Panc1 (cell line): ENCODE results near the gene ARMC8. TPM values are rescaled to one million over a fixed set of nuclear protein-coding genes. Genes with fewer than 3 reads are reported as not detected.

Experiments
- ATAC-seq: fragments of 200-7000 bp; cut with Tn5 transposase; 2 replicates; pipeline ENCODE4 v1.9.1; 2020; ENCODE audit warnings: mild to moderate bottlenecking, moderate library complexity
- BruUV-seq: library from RNA; stranded (reverse); fragments of 400-500 nt; replicated peaks from 2 replicates; lab custom pipeline; 2021; lab: Mats Ljungman, UMichigan
- CTCF ChIA-PET: fragments of 300-600 bp; sonication (Branson Sonifier 250); formaldehyde crosslinking; loops from one replicate; lab custom pipeline; 2022; ENCODE audit warnings: antibody characterized with exemption; lab: Charles Lee
- POLR2A ChIA-PET: fragments of 300-600 bp; sonication (Branson Sonifier 250); formaldehyde crosslinking; loops from one replicate; lab custom pipeline; 2022; ENCODE audit warnings: antibody characterized with exemption; lab: Charles Lee
- DNase-seq: peaks from one replicate; pipeline ENCODE4 v3.0.0-alpha.2; 2010; ENCODE audit warnings: low read depth, low spot score
- H3K27ac ChIP-seq: 2 replicates; pipeline ENCODE4 v1.5.1; 2011; ENCODE audit warnings: mild to moderate bottlenecking, low read length, inconsistent platforms
- H3K27me3 ChIP-seq: fragments of 200-500 bp; sonication (Bioruptor generic); 2 replicates; pipeline ENCODE4 v1.6.0; 2014; ENCODE audit warnings: low read length, inconsistent platforms; ENCODE audit not compliant: control insufficient read depth, insufficient read depth
- H3K36me3 ChIP-seq: fragments of 200-500 bp; sonication (Bioruptor generic); 2 replicates; pipeline ENCODE4 v1.5.1; 2014; ENCODE audit warnings: inconsistent platforms, mild to moderate bottlenecking, low read length, moderate library complexity; ENCODE audit not compliant: control insufficient read depth, insufficient read depth
- H3K4me1 ChIP-seq: 2 replicates; pipeline ENCODE4 v1.5.1; 2011; ENCODE audit warnings: inconsistent platforms, mild to moderate bottlenecking, low read length, moderate library complexity; ENCODE audit not compliant: control insufficient read depth, insufficient read depth
- H3K4me3 ChIP-seq, 2 experiments: 2 replicates each; pipeline ENCODE4 v1.5.1; 2011 to 2012; ENCODE audit warnings: low read depth in 2 of 2, low read length in 2 of 2, mild to moderate bottlenecking in 2 of 2, inconsistent platforms in 1 of 2, moderate library complexity in 1 of 2
- H3K9me3 ChIP-seq: fragments of 200-500 bp; sonication (Bioruptor generic); 2 replicates; pipeline ENCODE4 v1.5.1; 2014; ENCODE audit warnings: low read depth, mild to moderate bottlenecking, inconsistent platforms, low read length, moderate library complexity; ENCODE audit not compliant: control insufficient read depth, insufficient read depth
- POLR2AphosphoS5 ChIP-seq: IDR thresholded peaks from 2 replicates; pipeline ENCODE4 v1.6.1; 2012; ENCODE audit warnings: mild to moderate bottlenecking, low read depth, low read length, moderate library complexity
- SIN3A ChIP-seq: IDR thresholded peaks from 2 replicates; pipeline ENCODE4 v1.6.1; 2012; ENCODE audit warnings: low read depth, mild to moderate bottlenecking, low read length, moderate library complexity, borderline replicate concordance; ENCODE audit not compliant: insufficient read depth
- TCF7L2 ChIP-seq: IDR thresholded peaks from 2 replicates; pipeline ENCODE4 v1.6.1; 2011; ENCODE audit warnings: mild to moderate bottlenecking, low read depth, low read length, inconsistent platforms
- in situ Hi-C: cut with HindIII; loops from 2 replicates; pipeline ENCODE4 v1.10.0; 2016; ENCODE audit warnings: low sequenced_read_pairs, low pct_unique_long_range_greater_than_20kb
- intact Hi-C: fragments of 100-400 bp; cut with micrococcal nuclease; formaldehyde crosslinking; loops from one replicate; pipeline ENCODE4 v1.10.0; 2022; ENCODE audit not compliant: unreplicated experiment
- total RNA-seq: library from RNA; stranded (reverse); gene quantifications from one replicate; pipeline ENCODE4 v1.2.1, GENCODE V29; 2021; ENCODE audit not compliant: unreplicated experiment
- TF ChIP-seq, protein P1 (sequence below), 2 experiments: IDR thresholded peaks; 2 replicates each; pipeline ENCODE4 v1.6.1; 2011 to 2012; ENCODE audit warnings: low read depth in 2 of 2, control low read depth in 1 of 2, low read length in 1 of 2, mild to moderate bottlenecking in 1 of 2, moderate library complexity in 1 of 2; ENCODE audit not compliant: insufficient read depth in 1 of 2
- TF ChIP-seq, protein P2 (sequence below): fragments of 450-650 bp; IDR thresholded peaks from 2 replicates; pipeline ENCODE4 v1.5.1; 2017; ENCODE audit warnings: mild to moderate bottlenecking

ARMC8 gene
- total RNA-seq, 1 experiment from 2014 or later = 56.0 TPM

DNA sequence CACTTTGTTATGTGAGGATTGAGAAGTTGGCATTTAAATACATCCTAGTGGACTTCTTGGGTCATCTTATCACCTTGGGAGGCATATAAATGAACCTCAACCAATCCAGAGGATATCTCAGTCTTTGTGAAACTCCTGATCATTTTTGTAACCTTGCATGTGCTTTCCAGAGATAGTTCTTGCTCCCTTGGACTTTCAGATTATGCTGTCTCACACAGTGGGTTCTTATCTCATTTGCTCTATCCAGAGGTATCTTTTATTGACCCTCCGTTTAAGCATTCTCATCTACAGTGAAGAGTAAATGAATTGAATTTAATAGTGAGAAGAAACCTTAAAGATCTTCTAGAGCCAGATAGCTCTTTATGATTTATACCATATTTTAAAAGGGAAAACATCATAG, 10.4 kb downstream of the ARMC8 start:
- ChIA-PET CTCF (no interaction called here), POLR2A (no interaction called here)
- intact Hi-C loops (no loop called here), in situ Hi-C loops (no loop called here)
- H3K27ac ChIP-seq = no peak overlapping the region
- H3K27me3 ChIP-seq = no peaks in the 10 kb centered on the region
- no peaks in the 10 kb centered on the region; the same call in 1 of the 2 replicates for H3K4me1 ChIP-seq
- no peak overlapping the region for H3K4me3 ChIP-seq
- TF ChIP-seq, protein P1, sequence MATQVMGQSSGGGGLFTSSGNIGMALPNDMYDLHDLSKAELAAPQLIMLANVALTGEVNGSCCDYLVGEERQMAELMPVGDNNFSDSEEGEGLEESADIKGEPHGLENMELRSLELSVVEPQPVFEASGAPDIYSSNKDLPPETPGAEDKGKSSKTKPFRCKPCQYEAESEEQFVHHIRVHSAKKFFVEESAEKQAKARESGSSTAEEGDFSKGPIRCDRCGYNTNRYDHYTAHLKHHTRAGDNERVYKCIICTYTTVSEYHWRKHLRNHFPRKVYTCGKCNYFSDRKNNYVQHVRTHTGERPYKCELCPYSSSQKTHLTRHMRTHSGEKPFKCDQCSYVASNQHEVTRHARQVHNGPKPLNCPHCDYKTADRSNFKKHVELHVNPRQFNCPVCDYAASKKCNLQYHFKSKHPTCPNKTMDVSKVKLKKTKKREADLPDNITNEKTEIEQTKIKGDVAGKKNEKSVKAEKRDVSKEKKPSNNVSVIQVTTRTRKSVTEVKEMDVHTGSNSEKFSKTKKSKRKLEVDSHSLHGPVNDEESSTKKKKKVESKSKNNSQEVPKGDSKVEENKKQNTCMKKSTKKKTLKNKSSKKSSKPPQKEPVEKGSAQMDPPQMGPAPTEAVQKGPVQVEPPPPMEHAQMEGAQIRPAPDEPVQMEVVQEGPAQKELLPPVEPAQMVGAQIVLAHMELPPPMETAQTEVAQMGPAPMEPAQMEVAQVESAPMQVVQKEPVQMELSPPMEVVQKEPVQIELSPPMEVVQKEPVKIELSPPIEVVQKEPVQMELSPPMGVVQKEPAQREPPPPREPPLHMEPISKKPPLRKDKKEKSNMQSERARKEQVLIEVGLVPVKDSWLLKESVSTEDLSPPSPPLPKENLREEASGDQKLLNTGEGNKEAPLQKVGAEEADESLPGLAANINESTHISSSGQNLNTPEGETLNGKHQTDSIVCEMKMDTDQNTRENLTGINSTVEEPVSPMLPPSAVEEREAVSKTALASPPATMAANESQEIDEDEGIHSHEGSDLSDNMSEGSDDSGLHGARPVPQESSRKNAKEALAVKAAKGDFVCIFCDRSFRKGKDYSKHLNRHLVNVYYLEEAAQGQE (IDR thresholded peaks at IDR 0.05; ENCODE audit: insufficient read depth in 1 of 2, low read depth in 2 of 2, low read length in 1 of 2) = no peak
- TF ChIP-seq, protein P2, sequence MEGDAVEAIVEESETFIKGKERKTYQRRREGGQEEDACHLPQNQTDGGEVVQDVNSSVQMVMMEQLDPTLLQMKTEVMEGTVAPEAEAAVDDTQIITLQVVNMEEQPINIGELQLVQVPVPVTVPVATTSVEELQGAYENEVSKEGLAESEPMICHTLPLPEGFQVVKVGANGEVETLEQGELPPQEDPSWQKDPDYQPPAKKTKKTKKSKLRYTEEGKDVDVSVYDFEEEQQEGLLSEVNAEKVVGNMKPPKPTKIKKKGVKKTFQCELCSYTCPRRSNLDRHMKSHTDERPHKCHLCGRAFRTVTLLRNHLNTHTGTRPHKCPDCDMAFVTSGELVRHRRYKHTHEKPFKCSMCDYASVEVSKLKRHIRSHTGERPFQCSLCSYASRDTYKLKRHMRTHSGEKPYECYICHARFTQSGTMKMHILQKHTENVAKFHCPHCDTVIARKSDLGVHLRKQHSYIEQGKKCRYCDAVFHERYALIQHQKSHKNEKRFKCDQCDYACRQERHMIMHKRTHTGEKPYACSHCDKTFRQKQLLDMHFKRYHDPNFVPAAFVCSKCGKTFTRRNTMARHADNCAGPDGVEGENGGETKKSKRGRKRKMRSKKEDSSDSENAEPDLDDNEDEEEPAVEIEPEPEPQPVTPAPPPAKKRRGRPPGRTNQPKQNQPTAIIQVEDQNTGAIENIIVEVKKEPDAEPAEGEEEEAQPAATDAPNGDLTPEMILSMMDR = no peak
- no peak for TF ChIP-seq POLR2AphosphoS5
- TF ChIP-seq SIN3A = no peak
- no peak for TF ChIP-seq TCF7L2
- H3K36me3 ChIP-seq = no peaks in the 10 kb centered on the region
- H3K9me3 ChIP-seq = no peaks in the 10 kb centered on the region
- ATAC-seq = no peak
- no peak for DNase-seq
- BruUV-seq = no TSS peak

DNA sequence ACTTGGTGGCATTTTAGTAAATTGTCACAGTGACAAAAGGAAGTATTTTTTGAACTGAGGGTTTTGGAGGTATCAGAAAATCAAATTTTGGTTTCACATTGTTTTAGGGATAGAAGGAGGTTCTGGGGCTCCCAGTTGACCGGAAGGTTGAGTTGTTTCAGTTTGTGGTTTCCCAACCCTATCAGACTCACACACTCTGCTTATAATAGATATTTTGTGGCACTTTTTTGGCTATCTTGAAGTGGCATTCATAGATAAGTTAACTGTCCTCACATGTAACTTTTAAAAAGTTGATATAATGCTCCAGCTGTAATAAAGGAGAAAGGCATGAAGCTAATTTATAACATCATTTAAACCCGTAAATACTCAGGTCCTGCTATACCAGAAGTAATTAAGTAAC, 12.8 kb downstream of the ARMC8 start:
- CTCF ChIA-PET = no interaction called here
- TF ChIP-seq, protein P1 (IDR thresholded peaks at IDR 0.05; ENCODE audit: insufficient read depth in 1 of 2, low read depth in 2 of 2, low read length in 1 of 2) = no peak
- no peak for TF ChIP-seq SIN3A
- TF ChIP-seq, protein P2 = no peak
- TF ChIP-seq TCF7L2 = no peak
- TF ChIP-seq POLR2AphosphoS5 = no peak
- in situ Hi-C loops (no loop called here), intact Hi-C loops (no loop called here)
- DNase-seq = no peak
- H3K4me1 ChIP-seq = no peaks in the 10 kb centered on the region; the same call in 1 of the 2 replicates
- H3K9me3 ChIP-seq = no peaks in the 10 kb centered on the region
- POLR2A ChIA-PET = no interaction called here
- no TSS peak for BruUV-seq
- no peak overlapping the region for H3K27ac ChIP-seq
- ATAC-seq = no peak
- no peaks in the 10 kb centered on the region for H3K27me3 ChIP-seq
- no peak overlapping the region for H3K4me3 ChIP-seq
- no peaks in the 10 kb centered on the region for H3K36me3 ChIP-seq
